HG02943 (cell line): ENCODE results near the gene ZBTB42.
A peak's percentile ranks its signal among the peaks of the same experiment; 100 is the strongest.

ENCODE experiments used
- ATAC-seq: cut with Tn5 transposase; IDR thresholded peaks from one replicate; pipeline ENCODE4 v1.9.1; 2021; ENCODE audit warnings: mild to moderate bottlenecking, low read depth, moderate library complexity; ENCODE audit not compliant: unreplicated experiment

Gene ZBTB42

DNA sequence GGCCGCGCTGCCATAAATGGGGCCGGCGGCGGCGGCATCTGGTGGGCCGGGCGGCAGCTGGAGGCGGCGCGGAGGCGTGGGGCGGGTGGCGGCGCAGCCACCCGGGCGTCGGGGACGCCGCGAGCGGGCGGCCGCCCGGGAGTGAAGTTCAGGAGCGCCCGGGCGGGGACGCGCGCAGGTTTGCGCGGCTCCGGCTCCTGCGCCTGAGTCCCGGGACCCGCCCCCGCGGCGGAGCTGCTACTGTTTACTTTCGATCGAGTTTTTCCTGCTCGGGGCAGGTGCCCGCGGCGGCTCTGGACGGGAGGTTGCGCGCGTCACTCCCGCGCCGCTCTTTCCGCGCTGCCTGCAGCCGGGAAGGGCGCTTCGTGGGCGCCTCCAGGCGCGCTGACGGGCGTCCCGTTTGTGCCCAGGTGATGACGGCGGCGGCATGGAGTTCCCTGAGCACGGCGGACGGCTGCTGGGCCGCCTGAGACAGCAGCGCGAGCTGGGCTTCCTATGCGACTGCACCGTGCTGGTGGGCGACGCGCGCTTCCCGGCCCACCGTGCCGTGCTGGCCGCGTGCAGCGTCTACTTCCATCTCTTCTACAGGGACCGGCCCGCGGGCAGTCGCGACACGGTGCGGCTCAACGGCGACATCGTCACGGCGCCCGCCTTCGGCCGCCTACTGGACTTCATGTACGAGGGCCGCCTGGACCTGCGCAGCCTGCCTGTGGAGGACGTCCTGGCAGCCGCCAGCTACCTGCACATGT lies at the start of gene ZBTB42:
Gene ZBTB42 (plus strand): TSS at position 331 of the 749 bp plus-strand sequence. CDS start 97 bp downstream, at position 428.
- peak; percentile 21 for ATAC-seq

DNA sequence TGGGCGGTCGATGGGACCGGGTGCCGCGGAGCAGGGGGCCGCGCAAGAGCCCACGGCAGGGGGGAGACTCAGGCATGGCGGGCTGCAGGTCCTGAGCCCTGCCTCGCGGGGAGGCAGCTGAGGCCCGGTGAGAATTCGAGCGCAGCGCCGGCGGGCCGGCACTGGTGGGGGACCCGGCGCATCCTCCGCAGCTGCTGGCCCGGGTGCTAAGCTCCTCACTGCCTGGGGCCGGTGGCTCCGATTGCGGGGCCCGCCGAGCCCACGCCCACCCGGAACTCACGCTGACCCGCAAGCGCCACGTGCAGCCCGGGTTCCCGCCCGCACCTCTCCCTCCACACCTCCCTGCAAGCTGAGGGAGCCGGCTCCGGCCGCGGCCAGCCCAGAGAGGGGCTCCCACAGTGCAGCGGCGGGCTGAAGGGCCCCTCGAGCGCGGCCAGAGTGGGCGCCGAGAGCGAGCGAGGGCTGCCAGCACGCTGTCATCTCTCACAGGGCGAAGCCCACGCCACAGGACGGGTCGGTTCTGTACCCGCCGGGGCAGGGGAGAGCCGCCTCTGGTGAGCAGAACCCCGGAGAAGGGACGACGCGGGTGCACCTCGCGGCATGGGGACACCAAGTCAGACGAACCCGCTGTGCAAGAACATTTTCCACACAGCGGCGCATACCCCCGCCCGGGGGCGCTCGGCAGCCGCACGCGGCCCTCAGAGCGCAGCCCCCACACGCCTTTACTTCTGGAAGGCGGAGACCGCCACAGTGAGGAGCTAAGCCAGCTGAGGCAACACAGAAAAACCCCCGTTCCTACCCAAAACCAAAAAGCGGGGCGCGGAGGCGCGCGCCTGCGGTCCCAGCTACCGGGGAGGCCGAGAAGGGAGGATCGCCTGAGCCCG lies 49.1 kb upstream of the ZBTB42 start:
- ATAC-seq, result no peak

DNA sequence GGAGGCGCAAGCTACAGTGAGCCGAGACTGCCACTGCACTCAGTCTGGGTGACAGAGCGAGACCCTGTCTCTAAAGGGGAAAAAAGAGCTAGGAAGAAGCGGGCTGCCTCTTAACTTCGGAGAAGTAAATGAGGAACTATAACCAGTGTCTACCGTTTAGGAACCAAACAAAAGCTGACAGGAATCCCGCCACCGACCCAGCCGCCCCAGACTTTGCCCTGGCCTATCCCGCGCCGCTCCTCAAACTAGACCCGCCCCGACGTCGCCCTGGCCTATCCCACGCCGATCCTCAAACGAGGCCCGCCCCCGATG lies 48.5 kb upstream of the ZBTB42 start:
- peak; percentile 83 for ATAC-seq

DNA sequence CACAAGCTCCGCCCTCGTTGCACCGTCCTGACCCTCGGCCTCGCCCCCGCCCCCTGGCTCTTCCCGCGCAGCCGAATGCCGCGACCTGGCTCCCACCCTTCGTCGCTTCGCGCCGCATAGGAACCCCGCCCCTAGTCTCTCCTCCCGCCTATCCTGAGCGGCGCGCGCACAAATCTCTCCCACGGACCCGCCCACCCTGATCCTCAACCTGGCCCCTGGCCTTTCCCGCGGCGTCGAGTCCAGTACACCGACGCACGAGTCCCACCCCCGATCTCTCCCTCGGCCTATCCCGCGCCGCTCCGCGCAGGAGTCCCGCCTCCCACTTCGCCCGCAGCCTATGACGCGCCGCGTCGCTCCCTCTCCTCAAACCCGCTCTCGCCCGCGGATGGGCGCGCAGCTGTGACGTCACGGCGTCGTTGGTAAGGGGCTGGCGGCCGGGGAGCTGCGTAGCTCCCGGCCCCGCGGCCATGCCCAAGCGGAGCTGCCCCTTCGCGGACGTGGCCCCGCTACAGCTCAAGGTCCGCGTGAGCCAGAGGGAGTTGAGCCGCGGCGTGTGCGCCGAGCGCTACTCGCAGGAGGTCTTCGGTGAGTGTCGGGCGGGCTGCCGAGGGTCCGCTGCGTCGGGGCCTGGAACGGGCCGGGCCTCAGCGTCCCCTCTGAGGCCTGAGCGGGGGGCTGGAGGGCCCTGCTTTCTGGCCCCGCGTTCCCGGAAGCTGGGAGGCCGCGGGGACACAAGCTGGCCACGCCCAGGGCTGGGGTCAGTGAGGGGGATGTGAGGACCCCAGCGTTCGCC lies 48.0 kb upstream of the ZBTB42 start, which contains the start of gene SIVA1:
Gene SIVA1 (plus strand): TSS at position 413 of the 793 bp plus-strand sequence. CDS start 55 bp downstream, at position 468.
- ATAC-seq, result peak; percentile 87

DNA sequence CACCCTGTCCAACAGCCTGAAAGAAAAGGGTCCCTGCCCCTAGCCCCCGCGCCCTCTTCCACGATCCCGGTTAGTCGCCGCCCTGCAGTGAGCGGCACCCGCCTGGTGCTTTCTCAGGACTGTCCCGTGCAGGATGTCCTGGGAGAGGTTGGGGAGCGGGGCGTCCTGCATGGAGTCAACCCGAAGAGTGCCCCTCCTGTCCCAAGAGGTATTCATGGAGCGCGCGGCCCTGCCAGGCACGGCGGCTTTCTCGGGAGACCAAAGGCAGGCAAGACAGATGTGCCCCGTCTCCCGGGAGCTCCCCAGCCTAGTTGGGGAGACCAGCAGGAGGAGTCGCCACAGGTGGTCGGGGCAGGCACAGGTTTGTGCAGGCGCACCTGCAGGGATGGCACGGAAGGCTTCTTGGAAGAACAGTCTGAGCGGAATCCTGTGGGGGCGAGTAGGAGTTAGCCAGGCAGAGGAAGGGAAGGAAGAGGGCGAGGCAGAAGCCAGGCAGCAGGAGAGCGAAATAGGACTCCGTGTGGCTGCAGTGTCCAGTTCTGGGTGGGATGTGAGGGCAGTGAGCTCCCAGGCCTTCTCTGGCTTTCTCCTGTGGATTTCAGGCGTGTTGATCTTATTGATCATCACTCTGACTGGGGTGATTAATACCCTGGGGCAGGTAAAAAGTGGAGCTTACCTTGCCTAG lies 47.2 kb upstream of the ZBTB42 start:
- no peak for ATAC-seq

DNA sequence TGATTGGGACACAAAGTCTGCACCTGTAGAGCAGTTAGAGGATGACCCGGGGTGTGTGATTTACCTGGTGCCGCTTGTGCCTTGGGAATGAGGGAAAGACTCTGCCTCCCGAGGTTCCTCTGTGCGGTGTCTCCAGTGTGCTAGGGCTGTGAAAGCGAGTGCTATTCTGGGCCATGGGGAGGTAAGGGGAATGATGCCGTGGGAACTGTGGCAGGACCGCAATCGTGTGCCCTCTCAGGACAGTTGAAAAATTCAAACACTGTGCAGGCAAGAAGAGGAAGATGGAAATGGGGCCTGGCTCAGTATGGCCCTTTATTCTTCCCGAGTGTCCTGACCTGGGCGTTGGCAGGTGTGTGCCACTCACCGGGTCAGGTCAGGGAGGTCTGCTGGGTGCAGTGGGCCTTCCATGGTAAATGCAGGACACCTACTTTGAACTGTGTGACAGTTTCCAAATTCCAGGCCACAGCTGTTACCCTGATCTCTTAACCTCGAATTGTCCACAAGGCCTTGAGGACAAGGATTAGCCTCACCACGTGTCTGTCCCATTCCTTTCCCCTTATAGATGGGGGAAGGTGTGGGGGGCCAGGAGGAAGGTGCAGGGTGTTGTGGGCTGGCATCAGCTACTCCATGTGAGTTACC lies 46.6 kb upstream of the ZBTB42 start:
- ATAC-seq, result no peak

DNA sequence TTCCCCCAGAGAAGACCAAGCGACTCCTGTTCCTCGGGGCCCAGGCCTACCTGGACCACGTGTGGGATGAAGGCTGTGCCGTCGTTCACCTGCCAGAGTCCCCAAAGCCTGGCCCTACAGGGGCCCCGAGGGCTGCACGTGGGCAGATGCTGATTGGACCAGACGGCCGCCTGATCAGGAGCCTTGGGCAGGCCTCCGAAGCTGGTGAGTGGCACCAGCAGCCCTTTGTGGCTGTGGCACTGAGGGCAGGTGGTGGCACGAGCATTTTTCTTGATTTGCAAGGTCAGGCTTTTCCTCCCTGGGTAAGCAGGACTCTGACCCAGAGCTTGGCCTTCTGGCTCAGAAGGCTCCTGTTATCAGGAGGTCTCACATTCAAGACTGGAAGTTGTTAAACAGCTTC lies 45.3 kb upstream of the ZBTB42 start:
- no peak for ATAC-seq

DNA sequence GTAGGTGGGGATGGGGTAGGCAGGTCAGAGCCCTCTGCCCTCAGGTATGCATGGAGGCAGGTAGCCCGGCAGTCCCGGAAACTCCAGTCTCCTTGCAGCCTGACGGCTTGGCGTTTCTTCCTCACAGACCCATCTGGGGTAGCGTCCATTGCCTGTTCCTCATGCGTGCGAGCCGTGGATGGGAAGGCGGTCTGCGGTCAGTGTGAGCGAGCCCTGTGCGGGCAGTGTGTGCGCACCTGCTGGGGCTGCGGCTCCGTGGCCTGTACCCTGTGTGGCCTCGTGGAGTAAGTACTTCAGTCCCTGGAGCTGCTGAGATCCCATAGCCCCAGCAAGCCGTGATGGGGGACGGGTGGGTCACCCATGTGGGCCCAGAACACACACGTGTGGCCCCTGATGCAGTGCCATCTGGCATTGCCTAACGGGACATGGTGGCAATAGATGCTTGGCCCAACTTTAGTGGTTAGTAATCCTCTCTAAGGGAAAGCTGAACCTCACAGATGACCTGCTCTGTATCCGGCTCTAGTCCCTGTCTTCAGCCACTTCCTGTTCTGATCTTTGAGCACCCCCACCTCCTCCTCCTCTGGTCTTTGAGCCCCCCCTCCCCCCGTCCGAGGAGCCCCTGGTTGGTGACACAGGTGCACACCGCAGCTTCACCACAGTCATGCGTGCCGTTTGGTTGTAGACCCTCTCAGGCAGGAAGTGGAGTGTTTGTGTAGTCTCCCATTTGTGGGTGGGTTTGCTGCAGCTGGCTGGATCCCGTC lies 44.2 kb upstream of the ZBTB42 start:
- no peak for ATAC-seq

DNA sequence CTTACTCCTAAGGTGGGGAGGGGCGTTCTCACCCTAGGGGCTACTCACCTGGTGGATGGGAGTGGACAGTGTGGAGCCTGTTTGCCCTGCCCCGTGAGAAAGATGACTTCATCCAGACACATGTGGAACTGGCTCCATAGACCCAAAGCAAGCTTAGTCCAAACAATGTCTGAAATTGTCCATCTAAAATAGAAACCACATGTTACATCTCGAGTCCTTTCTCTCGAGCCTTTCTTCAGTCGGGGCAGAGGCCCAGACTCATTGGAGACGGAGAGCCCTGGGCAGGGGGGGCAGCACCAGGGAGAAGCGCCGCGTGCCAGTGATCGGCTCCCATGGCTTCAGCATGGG lies 43.7 kb upstream of the ZBTB42 start:
- ATAC-seq, result no peak

DNA sequence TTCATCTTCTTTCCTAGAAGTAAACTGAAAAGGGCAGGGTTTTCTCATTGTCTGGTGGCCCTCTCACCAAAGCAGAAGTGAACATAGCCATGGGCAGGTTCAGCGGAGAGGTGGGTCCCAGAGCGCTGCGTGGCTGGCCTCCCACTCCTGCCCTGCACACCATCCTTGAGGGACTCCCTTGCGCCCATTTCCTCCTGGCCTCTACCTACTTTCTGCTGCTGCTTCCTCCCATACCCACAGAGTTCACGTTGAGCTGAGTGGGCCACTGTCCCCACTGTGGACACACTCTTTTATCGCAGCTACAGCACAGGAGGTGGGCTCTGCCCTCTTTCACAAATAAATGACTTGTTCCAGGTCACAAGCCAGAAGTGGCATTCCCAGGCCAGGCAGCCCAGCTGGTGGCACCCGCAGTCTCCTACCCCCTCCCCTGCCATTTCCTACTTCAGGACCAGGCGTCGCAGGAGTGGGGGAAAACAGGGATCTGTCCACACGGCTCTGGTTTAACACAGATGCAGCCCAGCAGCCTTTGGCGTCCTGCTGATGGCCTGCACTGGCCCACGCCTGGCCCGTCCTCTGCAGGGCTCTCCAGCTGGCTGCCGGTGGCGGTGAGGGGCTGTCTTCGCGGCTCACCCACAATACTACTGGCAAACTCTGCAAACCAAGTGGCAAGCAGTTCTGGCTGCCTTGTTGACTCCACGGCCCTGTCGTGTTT lies 43.1 kb upstream of the ZBTB42 start:
- no peak for ATAC-seq

DNA sequence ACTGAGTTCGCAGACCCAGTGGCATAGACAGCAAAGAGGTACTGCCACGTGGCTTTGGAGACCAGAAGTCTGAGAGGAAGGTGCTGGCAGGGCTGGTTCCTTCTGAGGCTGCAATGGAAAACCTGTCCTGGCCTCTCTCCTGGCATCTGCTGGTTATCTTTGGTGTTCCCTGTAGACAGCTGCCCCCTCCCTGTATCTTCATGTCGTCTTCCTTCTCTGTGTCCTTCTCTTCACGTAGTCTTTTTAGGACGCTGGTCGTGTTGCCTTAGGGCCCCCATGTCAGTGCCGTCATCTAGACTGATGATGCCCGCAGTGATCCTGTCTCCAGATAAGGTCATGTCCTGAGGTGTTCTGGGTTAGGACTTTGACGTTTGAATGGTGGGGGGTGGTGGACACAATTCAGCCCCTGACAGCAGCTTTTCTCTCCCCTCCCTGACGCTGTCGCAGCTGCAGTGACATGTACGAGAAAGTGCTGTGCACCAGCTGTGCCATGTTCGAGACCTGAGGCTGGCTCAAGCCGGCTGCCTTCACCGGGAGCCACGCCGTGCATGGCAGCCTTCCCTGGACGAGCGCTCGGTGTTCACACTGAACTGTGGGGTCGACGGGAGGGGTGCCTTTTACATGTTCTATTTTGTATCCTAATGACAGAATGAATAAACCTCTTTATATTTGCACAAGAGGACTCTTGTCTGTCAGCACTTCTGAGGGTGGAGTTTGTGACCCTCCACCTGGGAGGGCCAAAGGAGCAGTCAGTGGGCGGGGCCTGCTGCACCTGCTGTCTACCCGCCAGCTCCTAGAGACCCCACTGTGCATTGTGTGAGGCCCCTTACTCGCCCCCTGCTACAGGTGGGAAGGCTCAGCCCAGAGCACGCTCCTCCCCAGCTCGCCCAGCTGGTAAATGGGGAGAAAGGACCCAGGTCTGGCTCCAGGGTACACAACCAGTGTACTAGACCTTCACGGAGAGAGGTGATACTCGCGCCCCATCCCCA lies 41.6 kb upstream of the ZBTB42 start:
- no peak for ATAC-seq

DNA sequence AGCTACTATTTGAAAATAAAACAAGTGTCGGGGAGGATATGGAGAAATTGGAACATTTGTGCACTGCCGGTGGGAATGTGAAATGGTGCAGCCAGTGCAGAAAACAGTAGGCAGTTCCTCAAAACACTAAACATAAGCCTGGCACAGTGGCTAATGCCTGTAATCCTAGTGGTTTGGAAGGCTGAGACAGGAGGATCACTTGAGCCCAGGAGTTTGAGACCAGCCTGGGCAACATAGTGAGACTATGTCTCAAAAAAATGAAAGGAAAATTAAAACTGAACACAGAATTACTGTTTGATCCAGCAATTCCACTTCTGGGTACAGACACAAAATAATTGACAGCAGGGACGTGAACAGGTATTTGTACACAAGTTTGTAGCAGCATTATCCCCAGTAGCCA lies 35.4 kb upstream of the ZBTB42 start:
- ATAC-seq, result no peak

DNA sequence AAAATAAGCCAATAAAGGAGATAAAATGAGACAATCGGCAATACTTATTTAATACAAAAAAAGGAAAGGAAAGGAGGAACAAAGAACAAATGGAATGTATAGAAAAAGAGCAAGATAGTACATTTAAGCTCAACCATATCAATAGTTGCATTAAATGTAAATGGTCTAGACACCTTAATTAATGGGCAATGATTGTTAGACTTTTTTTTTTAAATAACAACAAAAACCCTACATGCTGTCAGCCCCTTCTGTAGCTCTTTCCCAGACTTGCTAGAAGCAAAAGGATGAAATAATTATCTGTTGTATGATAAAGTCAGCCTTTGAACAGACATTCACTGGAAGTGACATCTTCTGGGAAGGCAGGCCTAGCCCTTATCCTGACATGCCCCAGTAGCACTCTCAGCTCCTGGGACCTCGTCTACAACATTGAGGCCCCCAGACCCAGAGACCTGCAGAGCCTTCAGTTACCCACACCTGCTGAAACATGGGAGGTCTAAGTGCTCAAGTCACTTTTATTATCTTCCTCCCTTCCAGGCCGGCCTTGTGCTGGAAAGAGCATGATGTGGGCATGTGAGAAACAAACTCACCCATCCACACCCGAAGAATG lies 34.5 kb upstream of the ZBTB42 start:
- ATAC-seq, result no peak

DNA sequence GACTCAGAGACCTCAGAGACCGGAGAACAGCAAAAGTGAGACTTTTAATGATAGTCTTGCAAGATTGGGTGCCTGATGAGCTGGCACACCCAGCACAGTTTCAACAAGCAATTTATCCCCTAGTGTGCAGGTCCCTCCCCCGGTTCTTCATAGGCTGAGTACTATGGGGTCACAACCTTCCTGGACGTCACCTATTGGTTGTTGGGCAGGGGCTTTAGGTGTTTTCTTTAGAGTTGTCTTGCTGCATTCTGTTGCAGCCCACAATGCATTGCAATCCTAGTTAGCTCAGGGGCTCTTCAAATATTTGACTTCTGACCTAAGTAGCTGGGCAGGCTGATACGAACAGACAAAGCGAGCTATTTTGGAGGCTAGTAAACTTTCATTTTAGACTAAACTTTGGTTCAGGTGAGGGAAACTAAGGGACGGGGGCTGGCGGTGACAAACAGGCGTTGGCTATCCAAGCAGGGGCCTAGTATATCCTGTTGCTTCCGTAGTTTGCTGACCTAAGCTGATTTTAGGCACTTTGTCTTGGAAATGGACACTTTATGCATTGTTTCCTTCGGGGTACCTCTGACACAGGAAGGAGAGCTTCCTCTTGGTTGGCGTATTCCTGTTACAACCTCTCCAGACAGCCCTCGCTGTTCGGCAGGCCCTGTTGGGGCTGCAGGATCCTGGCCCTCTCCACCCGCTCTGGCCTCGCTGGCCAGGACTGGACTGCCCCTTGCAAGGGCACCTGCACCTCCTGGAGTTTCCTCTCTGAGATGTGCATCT lies 33.9 kb upstream of the ZBTB42 start:
- no peak for ATAC-seq

DNA sequence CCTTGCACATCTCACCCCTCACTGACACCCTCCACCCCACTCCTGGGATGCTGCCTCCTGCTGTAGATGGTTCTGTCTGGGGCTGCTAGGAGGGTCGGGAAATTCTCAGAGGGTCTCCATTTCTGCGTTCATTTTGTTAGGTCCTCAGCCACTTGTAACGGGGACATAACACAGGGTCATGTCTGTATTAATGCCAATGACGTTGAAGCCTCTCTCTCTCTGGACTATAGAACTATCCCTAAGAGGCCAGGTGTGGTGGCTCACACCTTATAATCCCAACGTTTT lies 33.3 kb upstream of the ZBTB42 start:
- ATAC-seq, result no peak

DNA sequence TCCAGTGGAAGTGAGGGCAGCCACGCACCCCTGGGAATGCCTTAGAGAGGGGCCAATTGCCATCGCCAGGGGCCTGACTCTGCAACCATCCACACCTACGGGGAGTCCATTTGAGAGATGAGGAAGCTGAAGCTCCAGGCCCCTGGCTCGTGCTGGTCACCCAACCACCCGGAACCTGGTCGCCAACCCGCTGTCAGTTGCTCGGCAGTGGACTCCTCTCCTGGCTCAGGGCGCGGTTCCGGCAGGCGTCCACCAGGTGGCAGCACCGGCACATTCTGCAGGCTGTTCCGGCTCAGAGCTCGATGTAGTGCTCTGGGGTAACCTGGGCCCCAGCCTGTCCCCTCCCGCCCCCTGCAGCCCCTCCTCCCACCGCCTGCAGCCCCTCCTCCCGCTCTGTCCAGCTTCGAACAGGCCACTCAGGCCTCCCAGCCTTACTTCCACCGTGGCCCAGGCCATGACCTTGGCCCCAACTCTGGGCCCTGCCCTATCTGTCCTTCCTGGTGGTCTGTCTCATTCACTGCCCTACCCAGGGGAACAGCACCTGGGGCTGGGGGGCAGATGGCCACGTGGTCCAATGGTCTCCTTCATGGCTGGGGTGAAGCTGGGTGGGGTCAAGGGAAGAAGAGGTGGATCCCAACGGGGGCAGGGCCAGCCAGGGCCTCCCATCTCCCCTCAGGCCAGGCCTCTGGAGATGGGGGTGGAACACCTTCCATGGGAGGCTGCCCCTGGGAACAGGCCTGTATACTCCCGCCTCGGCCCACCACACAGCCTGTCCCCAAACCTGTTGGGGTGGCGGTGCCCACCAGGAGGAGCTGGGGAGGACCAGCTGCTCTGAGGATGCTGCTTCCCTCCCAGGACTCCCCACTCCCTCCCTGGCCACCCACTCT lies 32.2 kb upstream of the ZBTB42 start:
- no peak for ATAC-seq
